HFFc6 (cell line): ENCODE results near the gene POLR2I. TPM values are rescaled to one million over a fixed set of nuclear protein-coding genes. Genes with fewer than 3 reads are reported as not detected.
A peak's percentile ranks its signal among the peaks of the same experiment; 100 is the strongest.

Experiments
- DNase-seq: peaks from one replicate; pipeline ENCODE4 v3.0.0-alpha.2; 2018
- H3K27ac Mint-ChIP-seq: 2 replicates; pipeline ENCODE4 v1.8.0; 2020; ENCODE audit warnings: mild to moderate bottlenecking, mixed read lengths
- H3K27me3 Mint-ChIP-seq: 2 replicates; pipeline ENCODE4 v1.8.0; 2021; ENCODE audit warnings: mild to moderate bottlenecking, moderate library complexity, mixed read lengths; ENCODE audit not compliant: insufficient read depth
- H3K36me3 Mint-ChIP-seq: 2 replicates; pipeline ENCODE4 v1.8.0; 2021; ENCODE audit warnings: low read depth, mixed read lengths
- H3K4me1 Mint-ChIP-seq: 2 replicates; pipeline ENCODE4 v1.8.0; 2020; ENCODE audit warnings: low read depth, mixed read lengths
- H3K4me3 Mint-ChIP-seq: 2 replicates; pipeline ENCODE4 v1.8.0; 2020; ENCODE audit warnings: mild to moderate bottlenecking, moderate library complexity, mixed read lengths
- H3K9me3 Mint-ChIP-seq: 2 replicates; pipeline ENCODE4 v1.8.0; 2020; ENCODE audit warnings: mild to moderate bottlenecking, mixed read lengths
- long read RNA-seq: library from polyadenylated mRNA; unstranded; transcript quantifications from one replicate; pipeline ENCODE4 v2.0.0, GENCODE V29; 2019
- total RNA-seq, 6 experiments: library from RNA; stranded (reverse); fragmentation: NEBNext Ultra II Directional; extraction: Animal tissue kit (Norgen Biotek cat#: 25700); gene quantifications; 2 replicates in 1 of 6; 3 replicates in 5 of 6; pipeline ENCODE4 v1.2.3, GENCODE V29; 2021
- TF ChIP-seq, protein P1 (sequence below): fragments of 200-600 bp; sonication (generic); IDR thresholded peaks from 2 replicates; pipeline ENCODE4 v1.5.0; 2021; ENCODE audit warnings: antibody characterized with exemption, mild to moderate bottlenecking

POLR2I gene
- 10 to 100 TPM; 64.1 to 75.1 (median 69.2) TPM for total RNA-seq
- long read RNA-seq, transcript POLR2I-201 (6 exons, 913 nt): major isoform, 50 of 65 reads
- long read RNA-seq, partial matches to known transcripts: 4 of 65 reads
- long read RNA-seq, other reads (novel, unspliced or antisense): 3 of 65 reads

DNA sequence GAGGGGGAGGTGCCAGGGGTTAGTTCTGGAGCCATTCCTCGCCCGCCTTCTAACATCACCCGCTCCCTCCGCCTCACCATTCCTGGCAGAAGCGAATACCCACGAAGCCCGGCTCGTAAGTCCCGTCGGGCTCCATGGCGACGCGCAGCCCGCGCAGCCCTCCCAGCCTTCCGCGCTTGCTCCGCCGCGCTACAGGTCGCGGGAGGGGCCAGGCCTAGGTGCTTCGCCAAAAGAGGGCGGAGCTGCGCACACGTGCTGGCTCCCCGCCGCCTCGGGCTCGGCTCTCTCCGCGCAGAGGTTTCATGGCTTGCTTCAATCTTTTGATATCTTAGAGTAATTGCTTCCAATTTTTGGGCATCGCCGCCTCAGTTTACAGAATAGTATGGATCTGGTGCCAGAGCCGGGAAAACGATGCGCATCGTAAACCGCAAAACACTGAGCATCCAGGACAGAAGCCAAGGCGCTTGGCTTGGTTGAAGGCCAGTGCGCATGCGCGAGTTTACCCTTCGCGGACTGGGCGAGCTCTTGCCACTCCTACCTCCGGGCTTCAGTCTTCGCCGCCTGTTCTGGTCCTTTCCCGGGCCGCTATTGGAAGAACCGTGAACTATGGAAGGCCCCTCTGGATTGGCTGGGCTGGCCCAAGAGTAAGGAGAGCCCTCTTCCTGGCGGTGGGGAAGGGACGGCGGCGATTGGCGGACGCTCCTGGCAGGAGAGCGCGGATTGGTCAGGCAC lies at the start of gene POLR2I:
POLR2I (minus strand) TSS at position 155 of the 732 bp plus-strand sequence; CDS start at position 136, 19 bp downstream.
- DNase-seq: peak; percentile 100
- TF ChIP-seq, protein P1, sequence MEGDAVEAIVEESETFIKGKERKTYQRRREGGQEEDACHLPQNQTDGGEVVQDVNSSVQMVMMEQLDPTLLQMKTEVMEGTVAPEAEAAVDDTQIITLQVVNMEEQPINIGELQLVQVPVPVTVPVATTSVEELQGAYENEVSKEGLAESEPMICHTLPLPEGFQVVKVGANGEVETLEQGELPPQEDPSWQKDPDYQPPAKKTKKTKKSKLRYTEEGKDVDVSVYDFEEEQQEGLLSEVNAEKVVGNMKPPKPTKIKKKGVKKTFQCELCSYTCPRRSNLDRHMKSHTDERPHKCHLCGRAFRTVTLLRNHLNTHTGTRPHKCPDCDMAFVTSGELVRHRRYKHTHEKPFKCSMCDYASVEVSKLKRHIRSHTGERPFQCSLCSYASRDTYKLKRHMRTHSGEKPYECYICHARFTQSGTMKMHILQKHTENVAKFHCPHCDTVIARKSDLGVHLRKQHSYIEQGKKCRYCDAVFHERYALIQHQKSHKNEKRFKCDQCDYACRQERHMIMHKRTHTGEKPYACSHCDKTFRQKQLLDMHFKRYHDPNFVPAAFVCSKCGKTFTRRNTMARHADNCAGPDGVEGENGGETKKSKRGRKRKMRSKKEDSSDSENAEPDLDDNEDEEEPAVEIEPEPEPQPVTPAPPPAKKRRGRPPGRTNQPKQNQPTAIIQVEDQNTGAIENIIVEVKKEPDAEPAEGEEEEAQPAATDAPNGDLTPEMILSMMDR: no peak
- Mint-ChIP-seq H3K9me3 (no peaks in the 10 kb centered on the region), H3K36me3 (peaks cover 32% of the 10 kb centered on the region), H3K4me1 (peaks cover 41% of the 10 kb centered on the region), H3K4me3 (peak within 1 kb of the TSS; percentile 99), H3K27ac (peak within 1 kb of the TSS; percentile 98), H3K27me3 (peaks cover 3% of the 10 kb centered on the region)

- no peaks in the 10 kb centered on the region for H3K9me3 Mint-ChIP-seq
- peaks cover 11% of the 10 kb centered on the region for H3K4me1 Mint-ChIP-seq
- TF ChIP-seq, protein P1: no peak
- DNase-seq: no peak
- H3K27me3 Mint-ChIP-seq: no peaks in the 10 kb centered on the region; the same call in 1 of the 2 replicates
- H3K36me3 Mint-ChIP-seq: peaks cover 15% of the 10 kb centered on the region; the same call in 1 of the 2 replicates
- no peak overlapping the region for H3K4me3 Mint-ChIP-seq
- no peak overlapping the region; the same call in 1 of the 2 replicates for H3K27ac Mint-ChIP-seq
Observed at GRCh38 chr19:36163813-36164212, 49.1 kb upstream of the POLR2I start.

DNA sequence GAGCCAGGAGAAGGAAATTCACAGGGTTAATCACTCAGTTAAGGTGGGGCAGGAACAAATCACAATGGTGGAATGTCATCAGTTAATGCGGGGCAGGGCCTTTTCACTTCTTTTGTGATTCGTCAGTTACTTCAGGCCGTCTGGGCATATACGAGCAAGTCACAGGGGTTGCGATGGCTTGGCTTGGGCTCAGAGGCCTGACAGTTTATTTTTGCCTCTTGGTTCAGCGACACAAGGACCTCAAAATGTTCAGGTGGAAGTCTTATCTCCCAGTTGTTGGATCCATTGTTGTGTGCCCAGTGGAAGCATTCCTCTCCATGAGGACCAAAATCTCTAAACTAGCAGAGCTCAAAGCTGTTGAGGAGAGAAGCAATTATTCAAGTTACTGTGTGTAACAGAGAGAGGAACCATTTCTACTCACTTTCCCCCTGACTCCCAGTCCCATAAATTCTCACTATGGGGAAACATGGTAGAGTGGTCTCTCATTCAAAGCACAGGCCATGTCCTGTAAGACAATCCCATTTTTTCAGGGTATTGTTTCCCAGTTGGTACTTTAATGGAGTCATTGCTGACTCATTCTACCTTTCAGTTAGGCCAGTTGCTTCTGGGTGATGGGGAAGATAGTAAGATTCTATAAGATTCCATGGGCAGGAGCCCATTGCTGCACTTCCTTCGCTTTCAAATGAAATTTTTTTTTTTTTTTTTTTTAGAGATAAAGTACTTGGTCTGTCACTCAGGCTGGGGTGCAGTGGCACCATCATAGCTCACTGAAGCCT lies 46.3 kb upstream of the POLR2I start:
- Mint-ChIP-seq H3K36me3 (peaks cover 15% of the 10 kb centered on the region; the same call in 1 of the 2 replicates), H3K4me1 (peaks cover 14% of the 10 kb centered on the region), H3K9me3 (no peaks in the 10 kb centered on the region), H3K27ac (no peak overlapping the region), H3K4me3 (no peak overlapping the region), H3K27me3 (no peaks in the 10 kb centered on the region; the same call in 1 of the 2 replicates)
- no peak for DNase-seq
- TF ChIP-seq, protein P1: no peak

DNA sequence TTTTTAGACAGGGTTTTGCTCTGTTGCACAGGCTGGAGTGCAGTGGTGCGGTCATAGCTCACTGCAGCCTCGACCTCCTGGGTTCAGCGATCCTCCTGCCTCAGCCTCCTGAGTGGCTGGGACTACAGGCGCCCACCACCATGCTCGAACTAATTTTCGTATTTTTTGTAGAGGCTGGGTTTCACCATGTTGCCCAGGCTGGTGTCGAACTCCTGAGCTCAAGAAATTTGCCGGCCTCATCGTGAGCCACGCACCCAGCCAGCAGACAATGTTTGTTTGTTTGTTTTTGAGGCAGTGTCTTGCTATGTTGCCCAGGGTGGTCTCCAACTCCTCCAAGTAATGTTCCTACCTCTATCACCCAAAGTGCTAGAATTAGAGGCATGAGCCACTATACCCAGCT lies 38.5 kb upstream of the POLR2I start:
- no peaks in the 10 kb centered on the region for H3K9me3 Mint-ChIP-seq
- peaks cover 6% of the 10 kb centered on the region for H3K27me3 Mint-ChIP-seq
- TF ChIP-seq, protein P1: no peak
- H3K4me1 Mint-ChIP-seq: peaks cover 38% of the 10 kb centered on the region
- no peak for DNase-seq
- peaks cover 20% of the 10 kb centered on the region for H3K36me3 Mint-ChIP-seq
- H3K4me3 Mint-ChIP-seq: peak overlapping the region; percentile 84
- peak overlapping the region; percentile 82 for H3K27ac Mint-ChIP-seq

DNA sequence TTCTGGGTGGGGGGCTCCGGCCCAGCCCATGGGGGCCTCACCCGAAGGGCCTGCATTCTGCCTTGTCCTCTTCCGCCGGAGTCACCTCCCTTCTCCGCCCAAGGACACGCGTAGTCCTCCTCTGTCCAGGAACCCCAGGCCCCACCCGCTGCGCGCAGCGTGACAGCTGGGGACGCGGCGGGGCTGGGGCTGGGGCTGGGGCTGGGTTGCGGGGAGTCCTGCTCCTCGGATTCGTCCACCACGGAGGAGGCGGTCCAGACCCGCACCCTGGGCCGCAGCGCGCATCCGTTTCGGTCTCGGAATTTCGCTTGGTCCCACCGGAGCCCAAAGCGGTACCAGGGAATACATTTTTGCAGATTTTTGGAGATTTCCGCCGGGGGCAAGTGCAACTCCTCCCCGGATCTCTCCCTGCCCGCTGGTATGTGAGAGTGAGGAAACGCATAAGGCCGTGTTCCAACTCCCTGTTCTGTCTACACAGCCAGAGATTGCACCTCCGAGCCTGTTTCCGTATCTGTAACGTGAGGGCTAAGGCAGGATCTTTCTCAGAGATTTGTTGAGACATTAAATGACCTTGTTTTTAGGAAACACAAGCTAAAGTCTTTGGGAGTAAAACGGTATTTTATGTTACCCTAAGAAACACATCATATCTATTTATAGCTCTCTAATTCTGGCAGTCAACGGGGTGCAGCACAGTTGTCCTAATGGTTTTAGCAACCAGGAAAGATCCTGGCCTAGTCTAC lies 37.8 kb upstream of the POLR2I start, which contains the start of gene COX7A1:
COX7A1 (minus strand) TSS at position 96 of the 740 bp plus-strand sequence; CDS start at position 56, 40 bp downstream.
- peaks cover 6% of the 10 kb centered on the region for H3K27me3 Mint-ChIP-seq
- H3K4me1 Mint-ChIP-seq: peaks cover 38% of the 10 kb centered on the region
- H3K27ac Mint-ChIP-seq: peak within 1 kb of the TSS; percentile 85
- H3K4me3 Mint-ChIP-seq: peak within 1 kb of the TSS; percentile 84
- TF ChIP-seq, protein P1: no peak
- DNase-seq: peak; percentile 45
- H3K36me3 Mint-ChIP-seq: peaks cover 20% of the 10 kb centered on the region
- no peaks in the 10 kb centered on the region for H3K9me3 Mint-ChIP-seq
